Panc1 (cell line): ENCODE data around the gene CELA3A.

Source experiments
- CTCF ChIP-seq: fragments of 450-650 bp; IDR thresholded peaks from 2 replicates; pipeline ENCODE4 v1.5.1; 2017; ENCODE audit warnings: mild to moderate bottlenecking
- TCF7L2 ChIP-seq: IDR thresholded peaks from 2 replicates; pipeline ENCODE4 v1.6.1; 2011; ENCODE audit warnings: mild to moderate bottlenecking, low read depth, low read length, inconsistent platforms
- TF ChIP-seq, protein P1 (sequence below), 2 experiments: IDR thresholded peaks; 2 replicates each; pipeline ENCODE4 v1.6.1; 2011 to 2012; ENCODE audit warnings: low read depth in 2 of 2, control low read depth in 1 of 2, low read length in 1 of 2, mild to moderate bottlenecking in 1 of 2, moderate library complexity in 1 of 2; ENCODE audit not compliant: insufficient read depth in 1 of 2

GRCh38 chr1:22057861-22058260, 56.4 kb downstream of the CELA3A start:
- no peak for TF ChIP-seq CTCF
- no peak for TF ChIP-seq TCF7L2
- TF ChIP-seq, protein P1, sequence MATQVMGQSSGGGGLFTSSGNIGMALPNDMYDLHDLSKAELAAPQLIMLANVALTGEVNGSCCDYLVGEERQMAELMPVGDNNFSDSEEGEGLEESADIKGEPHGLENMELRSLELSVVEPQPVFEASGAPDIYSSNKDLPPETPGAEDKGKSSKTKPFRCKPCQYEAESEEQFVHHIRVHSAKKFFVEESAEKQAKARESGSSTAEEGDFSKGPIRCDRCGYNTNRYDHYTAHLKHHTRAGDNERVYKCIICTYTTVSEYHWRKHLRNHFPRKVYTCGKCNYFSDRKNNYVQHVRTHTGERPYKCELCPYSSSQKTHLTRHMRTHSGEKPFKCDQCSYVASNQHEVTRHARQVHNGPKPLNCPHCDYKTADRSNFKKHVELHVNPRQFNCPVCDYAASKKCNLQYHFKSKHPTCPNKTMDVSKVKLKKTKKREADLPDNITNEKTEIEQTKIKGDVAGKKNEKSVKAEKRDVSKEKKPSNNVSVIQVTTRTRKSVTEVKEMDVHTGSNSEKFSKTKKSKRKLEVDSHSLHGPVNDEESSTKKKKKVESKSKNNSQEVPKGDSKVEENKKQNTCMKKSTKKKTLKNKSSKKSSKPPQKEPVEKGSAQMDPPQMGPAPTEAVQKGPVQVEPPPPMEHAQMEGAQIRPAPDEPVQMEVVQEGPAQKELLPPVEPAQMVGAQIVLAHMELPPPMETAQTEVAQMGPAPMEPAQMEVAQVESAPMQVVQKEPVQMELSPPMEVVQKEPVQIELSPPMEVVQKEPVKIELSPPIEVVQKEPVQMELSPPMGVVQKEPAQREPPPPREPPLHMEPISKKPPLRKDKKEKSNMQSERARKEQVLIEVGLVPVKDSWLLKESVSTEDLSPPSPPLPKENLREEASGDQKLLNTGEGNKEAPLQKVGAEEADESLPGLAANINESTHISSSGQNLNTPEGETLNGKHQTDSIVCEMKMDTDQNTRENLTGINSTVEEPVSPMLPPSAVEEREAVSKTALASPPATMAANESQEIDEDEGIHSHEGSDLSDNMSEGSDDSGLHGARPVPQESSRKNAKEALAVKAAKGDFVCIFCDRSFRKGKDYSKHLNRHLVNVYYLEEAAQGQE (IDR thresholded peaks at IDR 0.05; ENCODE audit: insufficient read depth in 1 of 2, low read depth in 2 of 2, low read length in 1 of 2) = no peak
